ENCODE measurements around the gene SAT2.
"Not testable (repeated sequence)": the region's sequence is repeated elsewhere in the genome, so short reads cannot be mapped to it uniquely, and the experiment has no call there.

Gene SAT2

GRCh38 chr17:7651665-7652387 lies 24.2 kb upstream of the SAT2 start:
- Histone ChIP-seq H3K9ac (ENCODE audit: low read depth, low read length) (no peak overlapping the region), H3K9me3 (ENCODE audit: insufficient read depth, low read depth, low read length) (no peaks in the 10 kb centered on the region), H3K27me3 (ENCODE audit: insufficient read depth, low read length) (peaks cover 44% of the 10 kb centered on the region), H3K4me1 (ENCODE audit: insufficient read depth, low read length) (peaks cover 6% of the 10 kb centered on the region; the same call in 1 of the 2 replicates), H3K27ac (ENCODE audit: low read length) (no peak overlapping the region), H3K36me3 (ENCODE audit: insufficient read depth, low read depth, low read length) (0 out of 2 replicates have a peak, but pooled peaks cover 4% of the 10 kb centered on the region), H3K4me3 (ENCODE audit: low read length) (peak overlapping the region; percentile 69)

- Histone ChIP-seq H3K27me3 (ENCODE audit: insufficient read depth, low read length) (peaks cover 44% of the 10 kb centered on the region), H3K36me3 (ENCODE audit: insufficient read depth, low read depth, low read length) (0 out of 2 replicates have a peak, but pooled peaks cover 4% of the 10 kb centered on the region), H3K4me3 (ENCODE audit: low read length) (peak overlapping the region; percentile 69), H3K9me3 (ENCODE audit: insufficient read depth, low read depth, low read length) (no peaks in the 10 kb centered on the region), H3K4me1 (ENCODE audit: insufficient read depth, low read length) (peaks cover 1% of the 10 kb centered on the region; the same call in 1 of the 2 replicates), H3K27ac (ENCODE audit: low read length) (no peak overlapping the region), H3K9ac (ENCODE audit: low read depth, low read length) (no peak overlapping the region)
Observed at GRCh38 chr17:7651097-7651664, 23.6 kb upstream of the SAT2 start.

GRCh38 chr17:7650509-7651096 lies 23.0 kb upstream of the SAT2 start, which contains the start of gene ATP1B2:
TSS of gene ATP1B2 (plus strand) at chr17:7650926. CDS start at chr17:7651519, 593 bp downstream.
- 0 out of 2 replicates have a peak, but pooled peaks cover under 1% of the 10 kb centered on the region for H3K36me3 ChIP-seq (ENCODE audit: insufficient read depth, low read depth, low read length)
- H3K9ac ChIP-seq (ENCODE audit: low read depth, low read length): peak within 1 kb of the TSS; percentile 6; the same call in 1 of the 2 replicates
- no peaks in the 10 kb centered on the region for H3K9me3 ChIP-seq (ENCODE audit: insufficient read depth, low read depth, low read length)
- H3K4me1 ChIP-seq (ENCODE audit: insufficient read depth, low read length): no peaks in the 10 kb centered on the region; the same call in 1 of the 2 replicates
- peaks cover 44% of the 10 kb centered on the region for H3K27me3 ChIP-seq (ENCODE audit: insufficient read depth, low read length)
- H3K27ac ChIP-seq (ENCODE audit: low read length): no peak within 1 kb of the TSS
- peak within 1 kb of the TSS; percentile 69 for H3K4me3 ChIP-seq (ENCODE audit: low read length)

- no peak overlapping the region for H3K27ac ChIP-seq (ENCODE audit: low read length)
- no peak overlapping the region for H3K9ac ChIP-seq (ENCODE audit: low read depth, low read length)
- H3K27me3 ChIP-seq (ENCODE audit: insufficient read depth, low read length): peaks cover 25% of the 10 kb centered on the region
- no peak overlapping the region for H3K4me3 ChIP-seq (ENCODE audit: low read length)
- no peaks in the 10 kb centered on the region for H3K9me3 ChIP-seq (ENCODE audit: insufficient read depth, low read depth, low read length)
- no peaks in the 10 kb centered on the region for H3K36me3 ChIP-seq (ENCODE audit: insufficient read depth, low read depth, low read length)
- no peaks in the 10 kb centered on the region; the same call in 1 of the 2 replicates for H3K4me1 ChIP-seq (ENCODE audit: insufficient read depth, low read length)
Observed at GRCh38 chr17:7647018-7647417, 19.4 kb upstream of the SAT2 start.

GRCh38 chr17:7646457-7646856 lies 18.8 kb upstream of the SAT2 start:
- Histone ChIP-seq H3K9ac (ENCODE audit: low read depth, low read length) (no peak overlapping the region), H3K4me1 (ENCODE audit: insufficient read depth, low read length) (no peaks in the 10 kb centered on the region; the same call in 1 of the 2 replicates), H3K4me3 (ENCODE audit: low read length) (no peak overlapping the region), H3K36me3 (ENCODE audit: insufficient read depth, low read depth, low read length) (no peaks in the 10 kb centered on the region), H3K27me3 (ENCODE audit: insufficient read depth, low read length) (peaks cover 19% of the 10 kb centered on the region), H3K9me3 (ENCODE audit: insufficient read depth, low read depth, low read length) (no peaks in the 10 kb centered on the region), H3K27ac (ENCODE audit: low read length) (no peak overlapping the region)

- Histone ChIP-seq H3K9me3 (ENCODE audit: insufficient read depth, low read depth, low read length) (no peaks in the 10 kb centered on the region), H3K9ac (ENCODE audit: low read depth, low read length) (no peak overlapping the region), H3K4me1 (ENCODE audit: insufficient read depth, low read length) (no peaks in the 10 kb centered on the region), H3K27me3 (ENCODE audit: insufficient read depth, low read length) (peaks cover 8% of the 10 kb centered on the region), H3K27ac (ENCODE audit: low read length) (no peak overlapping the region), H3K4me3 (ENCODE audit: low read length) (no peak overlapping the region), H3K36me3 (ENCODE audit: insufficient read depth, low read depth, low read length) (no peaks in the 10 kb centered on the region)
Observed at GRCh38 chr17:7644775-7645174, 17.2 kb upstream of the SAT2 start.

GRCh38 chr17:7641635-7642034 lies 14.0 kb upstream of the SAT2 start:
- not testable (repeated sequence) for H3K27me3 ChIP-seq (ENCODE audit: insufficient read depth, low read length); H3K36me3 ChIP-seq (ENCODE audit: insufficient read depth, low read depth, low read length); H3K4me1 ChIP-seq (ENCODE audit: insufficient read depth, low read length); H3K9me3 ChIP-seq (ENCODE audit: insufficient read depth, low read depth, low read length); H3K9ac ChIP-seq (ENCODE audit: low read depth, low read length); H3K27ac ChIP-seq (ENCODE audit: low read length); H3K4me3 ChIP-seq (ENCODE audit: low read length)

GRCh38 chr17:7640783-7641182 lies 13.2 kb upstream of the SAT2 start:
- Histone ChIP-seq H3K36me3 (ENCODE audit: insufficient read depth, low read depth, low read length) (no peaks in the 10 kb centered on the region), H3K27ac (ENCODE audit: low read length) (no peak overlapping the region), H3K9me3 (ENCODE audit: insufficient read depth, low read depth, low read length) (no peaks in the 10 kb centered on the region), H3K9ac (ENCODE audit: low read depth, low read length) (no peak overlapping the region), H3K27me3 (ENCODE audit: insufficient read depth, low read length) (no peaks in the 10 kb centered on the region; the same call in 1 of the 2 replicates), H3K4me1 (ENCODE audit: insufficient read depth, low read length) (peaks cover 6% of the 10 kb centered on the region; the same call in 1 of the 2 replicates), H3K4me3 (ENCODE audit: low read length) (no peak overlapping the region)

- H3K4me1 ChIP-seq (ENCODE audit: insufficient read depth, low read length): peaks cover 6% of the 10 kb centered on the region; the same call in 1 of the 2 replicates
- H3K36me3 ChIP-seq (ENCODE audit: insufficient read depth, low read depth, low read length): no peaks in the 10 kb centered on the region
- H3K9ac ChIP-seq (ENCODE audit: low read depth, low read length): peak overlapping the region; percentile 21; the same call in 1 of the 2 replicates
- no peaks in the 10 kb centered on the region for H3K9me3 ChIP-seq (ENCODE audit: insufficient read depth, low read depth, low read length)
- H3K27me3 ChIP-seq (ENCODE audit: insufficient read depth, low read length): no peaks in the 10 kb centered on the region
- no peak overlapping the region for H3K27ac ChIP-seq (ENCODE audit: low read length)
- no peak overlapping the region for H3K4me3 ChIP-seq (ENCODE audit: low read length)
Observed at GRCh38 chr17:7636163-7636562, 8.5 kb upstream of the SAT2 start.

GRCh38 chr17:7634384-7634783 lies 6.8 kb upstream of the SAT2 start:
- Histone ChIP-seq H3K9ac (ENCODE audit: low read depth, low read length) (no peak overlapping the region; the same call in 1 of the 2 replicates), H3K9me3 (ENCODE audit: insufficient read depth, low read depth, low read length) (no peaks in the 10 kb centered on the region), H3K4me1 (ENCODE audit: insufficient read depth, low read length) (peaks cover 6% of the 10 kb centered on the region; the same call in 1 of the 2 replicates), H3K27ac (ENCODE audit: low read length) (no peak overlapping the region), H3K4me3 (ENCODE audit: low read length) (no peak overlapping the region), H3K27me3 (ENCODE audit: insufficient read depth, low read length) (no peaks in the 10 kb centered on the region), H3K36me3 (ENCODE audit: insufficient read depth, low read depth, low read length) (no peaks in the 10 kb centered on the region)

GRCh38 chr17:7633093-7633492 lies 5.5 kb upstream of the SAT2 start:
- Histone ChIP-seq H3K4me3 (ENCODE audit: low read length) (no peak overlapping the region), H3K27me3 (ENCODE audit: insufficient read depth, low read length) (no peaks in the 10 kb centered on the region), H3K9ac (ENCODE audit: low read depth, low read length) (no peak overlapping the region), H3K4me1 (ENCODE audit: insufficient read depth, low read length) (peaks cover 6% of the 10 kb centered on the region; the same call in 1 of the 2 replicates), H3K27ac (ENCODE audit: low read length) (no peak overlapping the region), H3K9me3 (ENCODE audit: insufficient read depth, low read depth, low read length) (no peaks in the 10 kb centered on the region), H3K36me3 (ENCODE audit: insufficient read depth, low read depth, low read length) (no peaks in the 10 kb centered on the region)
